Colonic mucosa (tissue), 4 donors: ENCODE results near the gene SLC30A5. TPM values are rescaled to one million over a fixed set of nuclear protein-coding genes. Genes with fewer than 3 reads are reported as not detected.
"Not testable (repeated sequence)": the region's sequence is repeated elsewhere in the genome, so short reads cannot be mapped to it uniquely, and the experiment has no call there.

ENCODE experiments used
- DNase-seq: peaks from one replicate; pipeline ENCODE4 v3.0.0-alpha.2; 2020
- H3K27ac ChIP-seq: fragments of 200-600 bp; one replicate; pipeline ENCODE4 v1.8.0; 2021
- H3K27me3 ChIP-seq: fragments of 200-600 bp; one replicate; pipeline ENCODE4 v1.8.0; 2021
- H3K36me3 ChIP-seq: fragments of 200-600 bp; one replicate; pipeline ENCODE4 v1.8.0; 2021
- H3K4me1 ChIP-seq: fragments of 200-600 bp; one replicate; pipeline ENCODE4 v1.8.0; 2021; ENCODE audit warnings: mild to moderate bottlenecking
- H3K4me3 ChIP-seq: fragments of 200-600 bp; one replicate; pipeline ENCODE4 v1.8.0; 2021
- H3K9ac ChIP-seq, 2 donors: one replicate each; pipeline ENCODE4 v1.7.0; 2013; ENCODE audit warnings: control low read depth in 2 of 2, low read depth in 2 of 2, low read length in 2 of 2
- H3K9me3 ChIP-seq: fragments of 200-600 bp; one replicate; pipeline ENCODE4 v1.8.0; 2021
- CTCF ChIP-seq: fragments of 200-600 bp; IDR thresholded peaks from one replicate; pipeline ENCODE4 v1.8.0; 2022; ENCODE audit warnings: antibody characterized with exemption, mild to moderate bottlenecking
- intact Hi-C: fragments of 100-400 bp; cut with DNase I; formaldehyde crosslinking; loops from one replicate; pipeline ENCODE4 v1.14.1; 2022
- total RNA-seq, 2 donors: library from RNA; stranded (reverse); fragmentation: NEBNext Ultra II Directional in 1 of 2; extraction: Animal tissue kit (Norgen Biotek cat#: 25700) in 1 of 2; gene quantifications; one replicate each; pipeline ENCODE4 v1.2.1, GENCODE V29; 2021
- donor health status: healthy.
- donor health status: DM: no; HTN: no; CAD: no.
- donor health status: DM: no; HTN: no; CAD: no.

Gene SLC30A5
- total RNA-seq, 2 donors from 2014 or later, result 45.9 to 50.5 TPM

- TF ChIP-seq CTCF, result no peak
These were observed 9.7 kb downstream of the SLC30A5 start for GRCh38 chr5:69103521-69103920.

GRCh38 chr5:69105996-69106906 is 12.4 kb downstream of the SLC30A5 start:
- no peak for TF ChIP-seq CTCF
- no peak for DNase-seq
- Histone ChIP-seq H3K4me3 (no peak overlapping the region), H3K27me3 (no peaks in the 10 kb centered on the region), H3K9me3 (no peaks in the 10 kb centered on the region), H3K4me1 (no peaks in the 10 kb centered on the region), H3K9ac (no peak overlapping the region), H3K36me3 (peaks cover 9% of the 10 kb centered on the region), H3K27ac (no peak overlapping the region)
- intact Hi-C loops, result no loop called here

More at GRCh38 chr5:69103521-69103920, 9.7 kb downstream of the SLC30A5 start:
- Histone ChIP-seq H3K9ac (no peak overlapping the region), H3K9me3 (no peaks in the 10 kb centered on the region), H3K27me3 (no peaks in the 10 kb centered on the region), H3K36me3 (peaks cover 5% of the 10 kb centered on the region), H3K4me1 (no peaks in the 10 kb centered on the region), H3K27ac (no peak overlapping the region), H3K4me3 (no peak overlapping the region)
- no peak for DNase-seq
- intact Hi-C loops, result no loop called here

- intact Hi-C loops, H3K4me3 ChIP-seq, H3K27me3 ChIP-seq, H3K27ac ChIP-seq, H3K36me3 ChIP-seq, H3K9me3 ChIP-seq, H3K4me1 ChIP-seq, DNase-seq, H3K9ac ChIP-seq: not testable (repeated sequence)
These were observed 14.6 kb downstream of the SLC30A5 start for GRCh38 chr5:69108367-69108766.

- no peaks in the 10 kb centered on the region for H3K4me1 ChIP-seq
- DNase-seq, result no peak
- H3K27me3 ChIP-seq, result no peaks in the 10 kb centered on the region
- intact Hi-C loops, result no loop called here
- H3K27ac ChIP-seq, result no peak overlapping the region
- no peaks in the 10 kb centered on the region for H3K9me3 ChIP-seq
- no peak overlapping the region for H3K9ac ChIP-seq
- TF ChIP-seq CTCF, result no peak
- peaks cover 4% of the 10 kb centered on the region for H3K36me3 ChIP-seq
- no peak overlapping the region for H3K4me3 ChIP-seq
These were observed 20.0 kb downstream of the SLC30A5 start for GRCh38 chr5:69113851-69114250.

- Histone ChIP-seq H3K9me3 (no peaks in the 10 kb centered on the region), H3K27ac (no peak overlapping the region), H3K9ac (no peak overlapping the region), H3K4me1 (no peaks in the 10 kb centered on the region), H3K36me3 (no peaks in the 10 kb centered on the region), H3K4me3 (no peak overlapping the region), H3K27me3 (no peaks in the 10 kb centered on the region)
- intact Hi-C loops, result no loop called here
- TF ChIP-seq CTCF, result no peak
- no peak for DNase-seq
These were observed 21.7 kb downstream of the SLC30A5 start for GRCh38 chr5:69115526-69115925.

GRCh38 chr5:69129413-69129812 is 35.6 kb downstream of the SLC30A5 start:
- H3K36me3 ChIP-seq, result no peaks in the 10 kb centered on the region
- no peak overlapping the region for H3K9ac ChIP-seq
- H3K9me3 ChIP-seq, result no peaks in the 10 kb centered on the region
- intact Hi-C loops, result loop anchor here (10.0 kb wide), 1 partner anchor 265 kb away; no protein-coding TSS in a partner anchor
- H3K4me3 ChIP-seq, result no peak overlapping the region
- no peak for TF ChIP-seq CTCF
- no peaks in the 10 kb centered on the region for H3K4me1 ChIP-seq
- no peak for DNase-seq
- no peaks in the 10 kb centered on the region for H3K27me3 ChIP-seq
- no peak overlapping the region for H3K27ac ChIP-seq
